Thyroid gland (tissue), 4 donors: ENCODE data around the gene ZFC3H1. TPM values are rescaled to one million over a fixed set of nuclear protein-coding genes. Genes with fewer than 3 reads are reported as not detected.
"Not testable (repeated sequence)": the region's sequence is repeated elsewhere in the genome, so short reads cannot be mapped to it uniquely, and the experiment has no call there.

ENCODE experiments used
- DNase-seq, 2 donors: peaks; one replicate each; pipeline ENCODE4 v3.0.0-alpha.2; 2019
- H3K27ac ChIP-seq, 3 donors: fragments of 200-600 bp; sonication (generic); 1 replicate in 2 of 3; 2 replicates in 1 of 3; pipeline ENCODE4 v1.5.1; 2016 to 2019; ENCODE audit warnings: mild to moderate bottlenecking in 1 of 3, moderate library complexity in 1 of 3
- H3K27me3 ChIP-seq: fragments of 200-600 bp; sonication (generic); one replicate; pipeline ENCODE4 v1.5.1; 2019
- H3K36me3 ChIP-seq, 2 donors: fragments of 200-600 bp; sonication (generic); one replicate each; pipeline ENCODE4 v1.5.1; 2016 to 2019
- H3K4me1 ChIP-seq, 2 donors: fragments of 200-600 bp; sonication (generic); one replicate each; pipeline ENCODE4 v1.5.1; 2017 to 2019
- H3K4me3 ChIP-seq, 3 donors: fragments of 200-600 bp; sonication (generic); replicated peaks in 1 of 3; 1 replicate in 2 of 3; 2 replicates in 1 of 3; pipeline ENCODE4 v1.5.1; 2016; ENCODE audit warnings: mild to moderate bottlenecking in 1 of 3
- H3K9me3 ChIP-seq: fragments of 200-600 bp; sonication (generic); one replicate; pipeline ENCODE4 v1.5.1; 2017
- CTCF ChIP-seq, 6 experiments: fragments of 200-600 bp in 3 of 6; fragments of 450-650 bp in 3 of 6; sonication (generic) in 3 of 6; IDR thresholded peaks; one replicate each; pipeline ENCODE4 v1.5.1; 2016 to 2019; ENCODE audit warnings: antibody characterized with exemption in 6 of 6, mild to moderate bottlenecking in 2 of 6, inconsistent platforms in 1 of 6, moderate library complexity in 1 of 6
- POLR2A ChIP-seq, 2 donors: fragments of 450-650 bp; IDR thresholded peaks; one replicate each; pipeline ENCODE4 v1.6.1; 2017; ENCODE audit warnings: antibody characterized with exemption in 2 of 2, mild to moderate bottlenecking in 2 of 2, moderate library complexity in 1 of 2
- WGBS, 2 donors: methylation state at CpG; one replicate each; pipeline ENCODE4 v1.1.5; 2017; 5-methylcytosine and 5-hydroxymethylcytosine counted together
- intact Hi-C: fragments of 100-400 bp; cut with DNase I; formaldehyde crosslinking; loops from one replicate; pipeline ENCODE4 v1.15.1; 2023
- total RNA-seq, 4 donors: library from RNA; depleted of rRNA; stranded (reverse); fragments of >200 nt; gene quantifications; one replicate each; pipeline ENCODE4 v1.2.3, GENCODE V29; 2016

Gene ZFC3H1
- total RNA-seq, 4 donors from 2014 or later: 45.2 to 62.4 (median 50.0) TPM

GRCh38 chr12:71578694-71579258, 84.9 kb downstream of the ZFC3H1 start:
- no peak for TF ChIP-seq CTCF (IDR thresholded peaks at IDR 0.05)
- no peak for TF ChIP-seq POLR2A (IDR thresholded peaks at IDR 0.05)
- 49 to 53% methylated on average over 5 of the region's 5 CpGs for WGBS, 2 donors
- intact Hi-C loops: no loop called here
- Histone ChIP-seq H3K4me1 (no peaks in the 10 kb centered on the region), H3K36me3 (no peaks in the 10 kb centered on the region), H3K9me3 (no peaks in the 10 kb centered on the region), H3K27ac (no peak overlapping the region), H3K27me3 (no peaks in the 10 kb centered on the region), H3K4me3 (no peak overlapping the region)
- DNase-seq: no peak

GRCh38 chr12:71576496-71576895, 87.2 kb downstream of the ZFC3H1 start:
- no peak for TF ChIP-seq POLR2A (IDR thresholded peaks at IDR 0.05)
- TF ChIP-seq CTCF (IDR thresholded peaks at IDR 0.05): no peak
- intact Hi-C loops: no loop called here
- WGBS, 2 donors: 69 to 79% methylated on average over 3 of the region's 3 CpGs
- Histone ChIP-seq H3K4me1 (no peaks in the 10 kb centered on the region), H3K27ac (no peak overlapping the region), H3K9me3 (no peaks in the 10 kb centered on the region), H3K36me3 (no peaks in the 10 kb centered on the region), H3K27me3 (no peaks in the 10 kb centered on the region), H3K4me3 (no peak overlapping the region)
- no peak for DNase-seq

- H3K4me3 ChIP-seq, H3K36me3 ChIP-seq, DNase-seq, H3K27me3 ChIP-seq, intact Hi-C loops, H3K27ac ChIP-seq, H3K9me3 ChIP-seq, H3K4me1 ChIP-seq: not testable (repeated sequence)
- WGBS, 2 donors: 95% methylated on average over 6 of the region's 6 CpGs
Measured at GRCh38 chr12:71569885-71570284, 93.8 kb downstream of the ZFC3H1 start.

- 38 to 40% methylated on average over 3 of the region's 3 CpGs for WGBS, 2 donors
- H3K4me1 ChIP-seq: no peaks in the 10 kb centered on the region
- no peaks in the 10 kb centered on the region for H3K9me3 ChIP-seq
- no peaks in the 10 kb centered on the region for H3K36me3 ChIP-seq
- TF ChIP-seq CTCF (IDR thresholded peaks at IDR 0.05) (no peak), POLR2A (IDR thresholded peaks at IDR 0.05) (no peak)
- DNase-seq: no peak
- no peak overlapping the region for H3K27ac ChIP-seq
- H3K4me3 ChIP-seq: no peak overlapping the region
- intact Hi-C loops: no loop called here
- H3K27me3 ChIP-seq: no peaks in the 10 kb centered on the region
Measured at GRCh38 chr12:71567537-71567936, 96.1 kb downstream of the ZFC3H1 start.

- no peak overlapping the region for H3K27ac ChIP-seq
- H3K27me3 ChIP-seq: no peaks in the 10 kb centered on the region
- DNase-seq: no peak
- no peaks in the 10 kb centered on the region for H3K4me1 ChIP-seq
- H3K4me3 ChIP-seq: no peak overlapping the region
- intact Hi-C loops: no loop called here
- TF ChIP-seq CTCF (IDR thresholded peaks at IDR 0.05) (no peak), POLR2A (IDR thresholded peaks at IDR 0.05) (no peak)
- H3K36me3 ChIP-seq: no peaks in the 10 kb centered on the region
- H3K9me3 ChIP-seq: no peaks in the 10 kb centered on the region
- 66% methylated on average over 2 of the region's 2 CpGs for WGBS, 2 donors
Measured at GRCh38 chr12:71566655-71567054, 97.0 kb downstream of the ZFC3H1 start.

GRCh38 chr12:71565535-71565934, 98.1 kb downstream of the ZFC3H1 start:
- Histone ChIP-seq H3K4me3 (no peak overlapping the region), H3K36me3 (no peaks in the 10 kb centered on the region), H3K9me3 (no peaks in the 10 kb centered on the region), H3K27me3 (no peaks in the 10 kb centered on the region), H3K27ac (no peak overlapping the region), H3K4me1 (no peaks in the 10 kb centered on the region)
- DNase-seq: no peak
- intact Hi-C loops: no loop called here
- 54 to 83% methylated on average over 1 of the region's 1 CpG for WGBS, 2 donors
- TF ChIP-seq CTCF (IDR thresholded peaks at IDR 0.05) (no peak), POLR2A (IDR thresholded peaks at IDR 0.05) (no peak)
